Activated CD4-positive, CD25-positive, alpha-beta regulatory T cell (primary cell): Measurements from ENCODE around the gene APBA2.
A peak's percentile ranks its signal among the peaks of the same experiment; 100 is the strongest.
"Not testable (repeated sequence)": the region's sequence is repeated elsewhere in the genome, so short reads cannot be mapped to it uniquely, and the experiment has no call there.

Source experiments
- DNase-seq, 4 experiments: peaks; one replicate each; lab custom pipeline; 2025; lab: John Stamatoyannopoulos, UW

The APBA2 gene

GRCh38 chr15:28885630-28886430 is at the start of gene APBA2:
APBA2 (plus strand) TSS chr15:28885974; CDS start chr15:29053885, 167,911 bp downstream.
- peak in 2 of 4 experiments; percentile 22 to 26 for DNase-seq

GRCh38 chr15:28840285-28840684 is 45.5 kb upstream of the APBA2 start:
- not testable (repeated sequence) for DNase-seq

- not testable (repeated sequence) for DNase-seq
Observed at GRCh38 chr15:28842210-28842609, 43.6 kb upstream of the APBA2 start.

- not testable (repeated sequence) for DNase-seq
Observed at GRCh38 chr15:28843520-28843919, 42.3 kb upstream of the APBA2 start.

GRCh38 chr15:28844147-28844546 is 41.6 kb upstream of the APBA2 start:
- DNase-seq, result not testable (repeated sequence)

DNA sequence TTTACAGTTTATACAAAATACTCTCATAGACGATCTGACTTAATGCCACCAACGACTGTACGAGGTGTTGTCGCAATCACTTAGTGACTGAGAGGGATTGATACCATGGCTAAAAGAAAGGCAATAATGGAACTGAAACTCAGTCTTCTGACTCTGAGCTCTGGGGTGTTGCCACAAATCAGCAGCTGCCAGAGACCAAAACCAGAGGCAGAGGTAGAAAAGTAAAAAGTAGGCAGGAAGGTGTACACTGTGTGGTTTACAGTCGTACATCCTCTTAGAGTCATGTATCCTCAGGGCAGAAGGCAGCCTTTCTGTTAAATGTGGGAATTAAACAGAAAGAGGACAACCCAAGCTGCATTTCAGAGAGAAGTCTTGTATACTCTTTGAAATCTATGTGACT is 38.5 kb upstream of the APBA2 start:
- not testable (repeated sequence) for DNase-seq

DNA sequence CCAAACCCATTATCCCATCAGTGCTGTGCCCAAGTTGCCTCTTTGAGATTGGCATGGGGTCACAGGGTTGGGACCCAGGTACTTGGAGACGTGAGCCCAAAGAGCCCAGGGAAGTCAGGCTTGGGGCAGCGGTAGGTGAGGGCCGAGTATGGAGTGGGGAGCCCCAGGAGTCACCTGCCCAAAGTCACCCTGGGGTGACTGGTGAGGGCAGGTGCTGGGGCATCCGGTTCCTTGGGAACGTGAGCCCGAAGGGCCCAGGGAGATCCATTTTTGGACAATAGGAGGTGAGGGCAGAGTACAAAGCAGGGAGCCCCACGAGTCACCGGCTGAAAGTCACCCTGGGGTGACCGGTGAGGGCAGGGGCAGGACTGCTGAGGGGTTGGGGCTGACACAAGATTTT is 37.8 kb upstream of the APBA2 start:
- DNase-seq, result not testable (repeated sequence)

DNA sequence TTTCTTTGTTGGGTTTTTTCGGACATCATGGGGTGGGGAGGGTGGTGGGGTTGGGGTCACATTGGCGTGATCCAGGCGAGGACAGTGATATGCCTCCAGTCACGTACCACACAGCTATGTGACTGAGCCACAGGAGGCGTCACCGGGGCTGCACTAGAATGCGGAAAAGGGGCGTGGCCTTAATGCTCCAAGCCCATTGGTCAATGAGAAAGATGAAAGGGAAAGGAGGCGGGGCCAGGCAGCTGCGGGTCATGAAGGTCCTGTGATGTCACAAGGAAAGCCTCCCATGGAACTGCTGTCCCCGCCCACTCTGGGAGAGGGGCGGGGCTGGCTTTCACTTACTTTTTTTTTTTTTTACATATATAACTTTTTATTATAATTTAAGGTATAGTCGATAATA is 37.3 kb upstream of the APBA2 start, which contains the start of gene GOLGA6L7:
TSS of gene GOLGA6L7 (minus strand) at position 124 of the 400 bp plus-strand sequence. CDS start at position 29, 95 bp downstream.
- DNase-seq, result not testable (repeated sequence)

DNA sequence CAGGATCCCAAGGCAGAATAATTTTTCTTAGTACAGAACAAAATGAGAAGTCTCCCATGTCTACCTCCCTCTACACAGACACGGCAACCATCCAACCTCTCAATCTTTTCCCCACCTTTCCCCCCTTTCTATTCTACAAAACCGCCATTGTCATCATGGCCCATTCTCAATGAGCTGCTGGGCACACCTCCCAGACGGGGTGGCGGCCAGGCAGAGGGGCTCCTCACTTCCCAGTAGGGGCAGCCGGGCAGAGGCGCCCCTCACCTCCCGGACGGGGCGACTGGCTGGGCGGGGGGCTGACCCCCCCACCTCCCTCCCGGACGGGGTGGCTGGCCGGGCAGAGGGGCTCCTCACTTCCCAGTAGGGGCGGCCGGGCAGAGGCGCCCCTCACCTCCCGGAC is 36.5 kb upstream of the APBA2 start:
- DNase-seq, result not testable (repeated sequence)

DNA sequence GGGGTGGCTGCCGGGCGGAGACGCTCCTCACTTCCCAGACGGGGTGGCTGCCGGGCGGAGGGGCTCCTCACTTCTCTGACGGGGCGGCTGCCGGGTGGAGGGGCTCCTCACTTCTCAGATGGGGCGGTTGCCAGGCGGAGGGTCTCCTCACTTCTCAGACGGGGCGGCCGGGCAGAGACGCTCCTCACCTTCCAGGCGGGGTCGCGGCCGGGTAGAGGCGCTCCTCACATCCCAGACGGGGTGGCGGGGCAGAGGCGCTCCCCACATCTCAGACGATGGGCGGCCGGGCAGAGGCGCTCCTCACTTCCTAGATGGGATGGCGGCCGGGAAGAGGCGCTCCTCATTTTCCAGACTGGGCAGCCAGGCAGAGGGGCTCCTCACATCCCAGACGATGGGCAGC is 36.0 kb upstream of the APBA2 start:
- DNase-seq, result not testable (repeated sequence)

DNA sequence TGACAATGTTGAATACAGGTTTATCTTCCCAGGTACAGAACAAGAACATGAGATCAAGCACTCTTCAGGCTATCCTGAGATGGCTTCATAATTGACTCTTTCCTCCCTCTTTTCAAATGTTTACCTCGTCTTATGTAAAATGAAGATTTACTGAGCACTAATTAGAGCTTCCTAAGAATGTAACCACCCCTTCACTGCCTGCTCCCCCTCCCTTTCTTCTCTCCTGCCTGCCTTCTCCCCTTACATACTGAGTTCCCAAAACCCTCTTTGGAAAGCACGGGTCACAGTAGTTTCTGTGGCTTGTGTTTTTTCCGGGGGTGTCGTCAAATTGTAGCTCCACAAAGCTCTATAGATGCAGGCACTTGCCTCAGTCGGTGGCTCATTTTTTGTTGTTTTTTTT is 32.1 kb upstream of the APBA2 start:
- DNase-seq, result not testable (repeated sequence)

GRCh38 chr15:28854578-28854977 is 31.2 kb upstream of the APBA2 start:
- not testable (repeated sequence) for DNase-seq

- DNase-seq, result no peak
Observed at GRCh38 chr15:28861031-28861534, 24.7 kb upstream of the APBA2 start.

- DNase-seq, result not testable (repeated sequence)
Observed at GRCh38 chr15:28861589-28862293, 24.0 kb upstream of the APBA2 start.

DNA sequence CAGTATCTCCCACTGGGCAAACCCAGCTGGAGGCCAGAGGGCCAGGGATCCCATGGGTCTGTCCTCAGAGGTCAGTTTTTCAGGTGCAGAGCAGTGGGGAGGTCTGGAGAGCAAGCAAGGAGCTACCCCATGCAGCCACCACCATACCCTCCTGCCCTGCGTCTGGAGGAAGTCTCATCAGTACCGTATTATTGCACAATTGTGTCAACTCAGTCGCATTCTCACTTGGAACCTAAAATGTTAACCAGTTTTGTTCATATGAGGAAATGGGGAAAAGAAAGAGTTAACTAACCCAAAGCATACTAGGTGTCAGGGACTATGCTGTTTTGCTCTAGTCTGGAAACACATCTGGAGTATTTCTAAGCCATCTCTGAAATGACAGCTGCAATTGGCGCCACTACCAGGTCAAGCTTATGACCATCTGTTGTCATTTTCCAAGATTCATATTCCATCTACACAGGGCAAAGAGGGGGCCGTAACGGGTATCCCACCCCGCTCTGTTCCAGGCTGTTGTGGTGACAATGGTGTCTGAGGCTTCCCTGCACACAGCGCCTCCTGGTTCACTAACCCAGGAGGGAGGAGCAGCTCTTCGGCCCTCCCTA is 16.9 kb upstream of the APBA2 start:
- no peak for DNase-seq

DNA sequence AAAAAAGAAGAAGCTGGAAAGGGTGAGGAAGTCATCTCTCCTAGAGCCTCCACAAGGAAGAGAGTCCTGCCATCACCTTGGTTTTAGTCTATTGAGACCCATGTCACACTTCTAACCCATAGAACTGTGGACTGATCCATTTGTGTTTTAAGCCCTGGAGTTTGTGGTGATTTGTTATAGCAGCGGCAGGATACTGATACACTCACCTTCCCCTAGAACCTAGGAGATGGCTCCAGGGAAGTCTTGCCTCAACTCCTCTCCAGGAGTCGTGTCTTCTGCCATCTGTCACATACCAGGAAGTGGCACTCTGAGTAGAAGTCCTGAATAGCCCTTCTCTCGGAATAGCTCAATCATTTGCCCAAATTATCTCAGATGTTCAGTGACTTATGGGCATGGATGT is 14.6 kb upstream of the APBA2 start:
- no peak for DNase-seq

GRCh38 chr15:28873006-28873405 is 12.8 kb upstream of the APBA2 start:
- DNase-seq, result no peak

GRCh38 chr15:28873585-28874190 is 12.1 kb upstream of the APBA2 start:
- no peak for DNase-seq

DNA sequence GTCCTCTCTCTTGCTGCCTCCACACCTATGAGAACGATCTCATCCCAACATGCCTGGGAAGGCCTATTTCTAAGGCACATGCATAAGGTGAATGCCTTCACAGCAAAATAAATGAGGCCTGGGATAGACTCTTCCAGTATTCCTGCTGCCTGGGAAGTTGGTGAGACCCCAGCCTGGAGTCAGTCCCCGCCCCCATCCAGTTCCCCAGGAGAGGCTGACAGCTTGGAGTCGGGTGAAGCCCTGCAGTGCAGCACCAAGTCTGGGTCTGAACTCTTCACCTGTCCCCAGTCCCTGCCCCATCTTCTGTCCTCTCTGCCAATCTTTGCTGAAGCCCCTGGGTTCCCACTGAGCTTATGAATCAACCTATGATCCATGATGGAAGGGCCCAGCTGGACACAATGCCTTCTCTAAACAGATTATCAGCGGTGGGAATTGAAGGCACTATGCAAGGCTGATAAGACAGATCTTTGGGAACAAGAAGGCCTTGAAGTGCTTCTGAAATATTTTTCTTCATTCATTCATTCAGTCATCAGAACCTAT is 10.2 kb upstream of the APBA2 start:
- no peak for DNase-seq

DNA sequence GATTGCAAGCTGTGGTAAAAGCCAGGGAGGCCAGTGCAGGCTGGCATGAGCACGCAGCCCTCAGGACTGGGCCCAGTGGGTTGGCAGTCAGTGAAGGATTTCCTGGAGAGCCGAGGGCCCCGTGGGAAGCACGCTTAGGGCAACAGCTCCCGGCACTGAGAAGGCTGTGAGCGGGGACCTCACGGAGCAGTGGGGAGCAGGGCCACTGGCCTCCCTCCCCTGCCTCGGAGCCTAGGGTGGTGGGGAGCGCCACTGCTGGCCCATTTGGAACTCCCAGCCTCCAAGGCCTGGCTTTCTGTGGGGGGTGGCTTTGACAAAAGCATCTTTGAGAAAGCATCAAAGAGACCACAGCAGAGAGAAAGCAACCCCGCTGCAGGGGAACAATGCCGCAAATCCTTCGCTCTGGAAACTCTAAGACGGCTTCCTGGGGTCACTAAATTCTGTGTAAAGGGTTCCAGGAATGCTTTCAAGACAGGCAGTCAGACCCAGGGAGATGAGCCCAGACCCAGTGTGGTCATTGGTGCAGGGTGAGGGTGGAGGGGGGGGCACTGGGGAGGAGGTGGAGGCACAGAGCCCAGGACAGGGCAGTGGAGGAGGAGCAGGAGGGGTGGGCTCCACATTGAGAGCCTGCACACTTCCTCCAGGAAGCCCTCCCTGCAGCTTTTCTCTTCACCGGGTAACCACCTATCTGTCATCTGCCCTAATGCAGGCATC is 9.5 kb upstream of the APBA2 start:
- DNase-seq, result no peak

GRCh38 chr15:28876845-28877185 is 9.0 kb upstream of the APBA2 start:
- DNase-seq, result no peak
